ENCODE measurements around the gene CPS1.

The CPS1 gene
- total RNA-seq, result 0.24 to 0.84 reads per million in 2 donors

DNA sequence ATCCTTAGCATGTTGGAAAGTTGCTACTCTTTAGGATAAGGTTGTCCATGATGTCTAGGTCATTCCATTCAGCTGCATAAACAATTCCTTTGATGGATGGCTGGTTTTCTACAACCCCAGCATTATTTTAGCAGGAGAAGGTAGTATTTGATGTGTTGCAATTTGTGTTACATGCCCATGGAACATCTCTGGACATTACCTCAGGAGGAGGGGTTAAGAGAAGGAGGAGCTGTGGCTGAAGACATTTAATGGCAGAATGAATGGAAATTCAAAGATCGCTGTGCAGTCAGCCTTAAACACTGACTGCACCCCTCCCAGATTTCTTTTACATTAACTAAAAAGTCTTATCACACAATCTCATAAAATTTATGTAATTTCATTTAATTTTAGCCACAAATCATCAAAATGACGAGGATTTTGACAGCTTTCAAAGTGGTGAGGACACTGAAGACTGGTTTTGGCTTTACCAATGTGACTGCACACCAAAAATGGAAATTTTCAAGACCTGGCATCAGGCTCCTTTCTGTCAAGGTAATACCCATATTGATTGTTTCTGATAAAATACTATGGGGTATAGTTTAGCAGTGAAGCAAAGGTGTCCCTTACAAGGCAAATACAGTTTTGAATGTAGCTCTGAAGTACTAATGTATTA, at the start of gene CPS1:
TSS of gene CPS1 (plus strand) at position 271 of the 652 bp plus-strand sequence. CDS start at position 406, 135 bp downstream.
- DNase-seq, result no peak

DNA sequence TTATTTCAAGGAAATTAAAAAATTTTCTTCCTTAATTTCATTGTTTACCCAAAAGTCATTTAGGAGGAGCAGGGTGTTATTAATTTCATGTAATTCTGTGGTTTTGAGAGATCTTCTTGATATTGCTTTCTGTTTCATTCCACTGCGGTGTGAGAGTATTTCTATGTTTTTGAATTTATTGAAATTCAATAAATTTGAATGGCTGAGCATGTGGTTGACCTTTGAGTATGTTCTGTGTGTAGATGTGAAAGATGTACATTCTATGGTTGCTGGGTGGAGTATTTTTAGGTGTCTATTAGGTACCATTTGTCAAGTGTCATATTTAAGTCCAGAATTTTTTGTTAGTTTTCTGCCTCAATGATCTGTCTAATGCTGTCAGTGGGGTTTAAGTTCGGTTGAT, 40.5 kb upstream of the CPS1 start:
- DNase-seq, result no peak

DNA sequence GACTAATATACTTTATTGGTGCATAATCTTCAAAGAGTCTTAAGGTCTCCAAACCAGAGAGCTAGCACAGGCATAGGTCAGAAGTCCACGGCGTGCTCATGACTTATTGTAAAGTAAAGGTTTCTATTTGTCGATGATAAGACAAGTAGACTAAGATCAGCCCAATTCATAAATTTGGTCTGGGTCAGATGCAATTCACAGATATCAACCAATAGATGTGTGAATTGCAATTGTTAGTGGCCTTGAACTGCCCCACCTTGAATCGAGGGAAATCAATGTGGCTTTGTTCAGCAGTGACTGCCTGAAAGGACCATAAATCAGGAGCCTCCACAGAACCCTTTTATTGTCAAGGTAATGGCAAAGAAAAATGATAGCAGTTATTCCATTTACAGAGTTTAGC, 39.1 kb upstream of the CPS1 start:
- no peak for DNase-seq

DNA sequence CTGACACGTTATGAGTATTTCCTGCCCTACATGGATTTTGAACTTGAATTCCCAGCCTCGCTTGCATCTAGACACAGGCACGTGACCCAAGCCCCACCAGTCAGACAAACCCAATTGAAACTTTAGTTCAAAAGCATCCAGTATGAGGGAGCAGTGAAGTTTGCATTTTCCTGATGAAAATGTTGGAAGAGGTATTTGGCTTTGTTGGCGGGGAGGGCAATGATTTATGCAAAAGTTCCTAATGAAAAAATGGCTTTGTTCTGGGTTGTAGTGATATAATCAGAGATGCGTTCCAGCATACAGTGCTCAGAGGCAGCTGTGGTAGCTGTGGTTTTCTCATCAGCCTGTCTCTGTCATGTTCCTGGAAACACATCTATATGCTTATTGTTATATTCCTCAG, 36.8 kb upstream of the CPS1 start:
- DNase-seq, result no peak

DNA sequence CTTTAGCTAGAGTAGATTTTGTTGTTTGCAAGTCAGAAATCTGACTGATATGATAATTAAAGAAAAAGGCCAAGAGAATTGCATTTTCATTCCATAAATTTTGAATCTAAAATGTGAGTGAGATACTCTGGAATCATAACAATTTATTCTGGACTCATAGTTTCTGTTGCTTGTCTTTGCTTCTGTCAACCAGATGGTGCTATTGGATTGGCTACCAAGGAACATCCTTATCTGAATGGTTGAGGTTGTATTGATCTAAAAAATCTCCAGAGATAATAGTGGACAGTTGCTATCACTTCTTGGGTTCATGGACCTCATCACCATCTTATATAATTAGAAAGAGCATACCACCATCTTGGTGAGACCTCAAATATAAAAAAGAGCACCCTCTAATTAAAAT, 34.0 kb upstream of the CPS1 start:
- no peak for DNase-seq

DNA sequence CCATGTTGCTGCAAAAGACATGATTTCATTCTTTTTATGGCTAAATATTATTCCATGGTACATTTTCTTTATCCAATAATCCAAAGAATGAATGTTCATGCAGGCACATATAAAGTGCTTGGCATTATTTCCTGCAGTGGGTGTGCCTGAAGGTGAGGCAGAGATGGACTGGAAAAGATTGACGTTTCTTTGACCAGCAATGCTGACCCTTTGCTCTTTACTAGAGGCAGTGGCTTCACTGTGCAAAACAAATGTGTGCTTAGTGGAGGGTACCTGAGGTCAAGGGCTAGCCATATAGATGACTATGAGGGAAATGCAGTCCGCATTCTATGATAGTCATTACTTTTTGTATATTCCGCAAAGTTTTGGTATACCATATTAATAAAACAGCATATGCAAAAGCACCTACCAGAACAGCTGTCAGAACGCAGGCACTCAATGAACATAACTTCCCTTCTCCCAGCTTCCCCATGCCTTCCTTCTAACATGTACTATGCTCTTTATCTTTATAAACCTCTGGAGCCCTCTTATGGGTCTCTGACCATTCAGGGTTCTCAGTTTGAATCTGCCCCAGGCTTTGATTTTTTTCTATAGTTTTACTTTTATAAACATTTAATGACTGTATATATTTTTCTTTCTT, 32.6 kb upstream of the CPS1 start:
- no peak for DNase-seq

DNA sequence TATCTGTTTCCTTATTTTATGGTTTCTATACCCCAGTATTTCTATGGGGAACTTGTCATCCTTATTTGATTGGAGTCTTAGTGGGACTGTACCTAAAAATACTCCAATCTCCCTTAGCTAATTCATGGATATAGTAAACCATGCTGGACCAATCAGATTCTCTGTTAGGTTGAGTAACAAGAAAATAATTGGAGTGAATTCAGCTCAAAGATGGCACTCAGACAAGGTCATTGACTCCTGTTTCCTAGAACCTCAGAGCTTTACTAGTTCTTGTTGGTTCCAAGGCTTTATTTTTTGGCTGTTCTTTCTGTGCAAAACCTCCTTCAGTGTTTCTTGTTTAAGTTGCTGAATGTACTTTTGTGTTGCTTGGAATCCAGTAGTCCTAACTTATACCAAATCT, 31.9 kb upstream of the CPS1 start:
- no peak for DNase-seq

DNA sequence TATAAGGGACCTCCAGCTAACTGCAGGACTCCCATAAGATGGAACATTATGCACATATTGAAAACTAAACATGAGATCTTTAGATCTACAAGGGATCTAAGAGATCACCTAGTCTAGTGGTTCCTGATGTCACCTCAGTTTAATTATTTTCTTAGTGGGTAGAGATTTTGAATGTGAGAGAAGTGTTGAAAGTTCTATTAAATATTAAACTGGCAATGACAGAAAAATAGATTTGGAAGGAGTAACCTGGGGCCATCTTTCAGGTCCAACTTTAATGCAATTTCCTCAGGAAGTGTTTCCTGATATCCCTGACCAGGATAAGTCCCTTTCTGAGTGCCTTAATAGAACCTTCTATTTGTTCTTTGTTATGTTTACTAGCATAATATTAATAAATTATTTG, 29.1 kb upstream of the CPS1 start:
- no peak for DNase-seq

DNA sequence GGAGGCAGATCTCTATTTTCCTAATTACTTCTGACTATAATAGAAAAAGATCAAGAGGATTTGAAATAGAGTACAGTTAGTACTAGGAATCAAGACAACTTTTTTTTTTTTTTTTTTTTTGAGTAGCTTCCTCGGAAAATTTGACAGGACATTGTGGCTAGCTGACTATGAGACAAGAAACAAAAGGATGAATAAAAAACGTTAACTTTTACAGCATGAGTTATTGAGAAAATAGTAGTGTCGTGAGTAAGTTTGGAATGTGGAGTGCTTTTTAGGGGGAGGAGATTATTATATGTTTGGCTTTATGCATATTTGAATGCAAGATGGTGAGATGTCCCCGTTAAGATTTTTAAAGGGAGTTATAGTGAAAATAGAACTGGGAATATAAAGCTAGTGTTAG, 27.7 kb upstream of the CPS1 start:
- DNase-seq, result no peak

DNA sequence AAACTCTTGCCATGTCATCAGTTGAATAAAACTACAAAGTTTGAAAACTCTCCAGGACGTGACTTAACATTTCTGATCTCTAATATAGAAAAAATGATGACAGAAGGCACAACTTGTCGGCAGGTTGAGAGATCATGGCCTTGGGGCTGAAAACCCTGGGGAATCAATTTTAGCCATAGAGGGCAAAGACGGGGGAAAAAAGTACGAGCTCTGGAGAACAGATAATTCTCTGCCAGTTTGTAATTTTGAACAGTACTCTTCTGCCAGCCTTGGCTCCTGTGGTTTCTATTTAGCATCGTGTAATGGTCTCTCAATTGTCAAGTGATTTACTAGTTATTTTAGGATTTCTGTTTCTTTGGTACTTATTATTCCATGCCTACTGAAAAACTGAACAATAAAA, 25.3 kb upstream of the CPS1 start:
- DNase-seq, result no peak

DNA sequence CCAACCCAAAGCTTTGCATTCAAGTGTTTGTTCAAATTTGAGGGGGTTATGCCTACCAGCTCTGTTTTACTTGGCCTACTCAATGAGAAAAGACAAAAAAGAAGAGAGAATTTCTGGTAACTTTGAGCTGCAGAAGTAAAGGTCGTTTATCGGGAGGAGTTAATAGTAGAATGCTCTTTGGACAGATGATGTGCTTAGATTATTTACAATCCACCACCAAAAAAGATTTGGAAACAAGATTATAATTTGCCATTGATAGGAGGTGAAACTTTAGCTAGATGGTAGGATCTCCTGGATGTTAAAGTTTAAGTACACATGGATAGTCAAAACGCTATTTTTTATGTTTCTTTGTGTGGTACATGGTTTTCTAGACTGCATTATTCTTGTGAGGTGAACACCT, 24.9 kb upstream of the CPS1 start:
- no peak for DNase-seq

DNA sequence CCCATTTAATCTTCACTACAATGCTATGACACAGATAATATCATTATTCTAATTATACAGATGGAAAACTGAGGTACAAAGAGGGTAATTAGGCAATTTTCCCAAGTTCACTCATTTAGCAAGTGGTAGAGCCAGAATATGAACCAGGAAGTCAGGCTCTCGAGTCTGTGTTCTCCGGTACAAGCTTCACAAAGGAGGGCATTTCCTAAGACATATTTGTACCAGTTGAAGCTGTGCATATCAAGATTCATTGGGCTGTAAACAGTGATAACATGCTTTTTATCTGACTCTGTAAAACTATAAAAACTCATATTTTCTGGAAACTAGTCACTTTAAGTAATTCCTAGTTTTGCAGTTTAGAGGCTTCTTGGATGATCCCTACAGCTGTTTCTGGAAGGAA, 23.0 kb upstream of the CPS1 start:
- no peak for DNase-seq

DNA sequence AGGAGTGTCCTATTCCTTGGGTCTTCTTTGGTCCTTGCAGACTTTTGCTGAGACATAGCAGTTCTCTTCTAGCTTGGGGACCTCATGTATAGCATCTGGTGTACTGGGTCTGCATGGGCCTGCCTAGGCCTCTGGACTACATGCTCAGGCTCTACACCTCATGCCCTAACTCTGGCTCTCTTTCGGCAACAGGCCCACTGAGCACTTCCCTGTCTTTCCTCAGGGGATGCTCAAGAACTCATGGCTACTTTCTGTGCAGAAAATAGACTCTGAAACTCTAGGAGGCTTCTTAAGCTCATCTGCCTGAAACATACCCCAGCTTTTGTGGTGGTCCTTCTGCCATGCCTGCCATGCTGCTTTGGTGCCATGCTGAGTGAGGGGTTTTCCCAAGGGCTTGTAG, 21.5 kb upstream of the CPS1 start:
- no peak for DNase-seq

DNA sequence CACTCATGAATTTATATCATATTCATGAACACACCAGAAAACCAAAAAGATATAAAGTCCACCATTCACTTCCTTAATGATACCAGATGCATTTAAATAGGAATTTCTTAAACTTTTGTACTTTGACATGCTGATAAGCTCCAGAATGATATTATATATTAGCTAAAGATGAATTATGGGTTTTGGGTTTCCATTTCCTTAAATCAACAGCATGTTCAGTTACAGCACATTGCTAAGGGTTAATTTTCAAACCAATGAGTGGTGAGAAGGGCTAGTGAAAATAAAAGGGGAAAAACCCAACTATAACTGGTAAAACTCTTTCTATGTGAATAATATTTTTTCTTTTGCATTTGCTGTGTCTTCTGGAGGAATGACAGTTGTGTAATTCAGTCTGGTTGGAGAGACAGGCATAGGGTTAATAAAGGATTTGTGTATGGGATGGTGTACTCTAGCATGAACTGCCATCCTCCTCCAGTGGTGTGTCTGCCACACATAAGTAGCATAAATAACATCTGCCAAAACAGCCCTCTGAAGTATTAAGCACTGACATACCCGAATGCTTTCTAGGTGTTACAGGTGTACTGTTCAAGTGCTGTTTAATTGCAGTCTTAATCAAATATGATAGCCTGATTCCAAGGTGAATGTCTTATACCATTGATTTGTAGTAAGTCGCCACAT, 19.3 kb upstream of the CPS1 start:
- DNase-seq, result no peak

DNA sequence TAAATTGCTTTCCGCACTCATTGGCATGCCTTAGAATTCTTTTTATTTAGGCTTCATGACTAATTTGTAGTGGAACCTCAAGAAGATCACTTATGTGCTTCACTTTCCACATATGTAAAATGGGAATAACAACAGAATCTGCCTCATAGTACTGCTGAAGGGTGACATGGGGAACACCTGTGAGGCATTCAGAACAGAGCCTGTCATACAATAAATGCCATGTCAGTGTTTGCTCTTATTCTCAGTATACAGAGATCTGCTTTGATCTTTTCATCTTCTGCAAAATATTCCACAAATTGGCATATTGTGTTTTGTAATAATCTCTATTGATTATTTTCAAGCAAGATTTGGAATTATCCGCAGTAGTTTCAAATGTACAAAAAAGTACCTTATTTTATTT, 17.4 kb upstream of the CPS1 start:
- no peak for DNase-seq

DNA sequence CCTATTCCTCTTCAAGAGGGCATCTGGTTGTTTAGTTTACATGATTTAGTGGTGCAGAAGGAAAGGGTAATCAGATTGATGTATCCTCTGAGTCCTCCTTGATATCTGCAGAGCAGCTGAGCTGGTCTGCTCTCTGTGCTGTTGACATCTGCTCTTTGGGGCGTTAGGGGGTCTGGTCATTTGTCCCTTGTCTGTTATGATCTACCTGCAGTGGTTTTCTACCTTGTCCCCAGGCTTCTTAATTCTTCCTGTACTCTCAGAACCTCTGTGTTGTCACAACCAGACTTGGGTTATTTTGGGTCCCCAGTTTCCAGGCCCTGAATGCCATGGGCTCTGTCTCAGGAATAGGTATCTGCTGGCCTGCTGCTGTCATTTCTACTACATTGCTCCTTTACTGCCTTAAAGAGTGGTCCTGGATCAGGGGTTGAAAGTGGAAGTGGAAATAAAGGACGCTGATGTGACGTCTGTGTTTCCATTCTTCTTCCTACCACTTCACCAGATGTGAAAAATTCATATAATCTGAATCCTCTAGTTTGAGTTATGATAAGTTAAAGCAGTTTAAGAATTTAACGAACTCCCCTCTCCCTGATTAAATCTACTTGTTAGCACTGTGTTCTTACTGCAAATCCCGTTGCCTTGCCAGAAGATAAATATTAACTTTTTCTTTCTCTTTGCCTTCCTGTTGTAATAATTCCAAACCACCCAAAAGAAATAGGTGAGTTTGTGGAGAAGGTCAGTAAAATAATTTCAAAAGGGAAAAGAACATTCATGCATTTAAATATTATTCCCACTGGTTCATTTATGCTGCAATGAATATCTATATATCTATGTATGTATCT, 16.6 kb upstream of the CPS1 start:
- no peak for DNase-seq

DNA sequence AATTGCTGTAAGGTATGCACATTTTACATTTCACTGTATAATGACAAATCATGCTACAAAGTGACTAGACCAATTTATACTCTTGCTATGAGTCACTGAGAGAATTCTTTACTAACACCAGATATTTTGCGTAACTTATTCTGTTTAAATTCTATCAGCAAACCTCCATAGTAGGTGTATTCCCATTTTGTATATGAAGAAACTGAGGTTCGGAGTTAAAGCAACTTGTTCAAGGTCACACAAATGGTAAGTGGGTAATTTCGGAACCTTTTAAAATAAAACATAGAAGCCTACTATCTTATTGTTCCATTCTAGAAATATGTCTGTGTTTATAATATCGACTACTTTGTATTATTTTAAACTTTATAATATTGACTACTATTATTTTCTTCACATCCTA, 15.9 kb upstream of the CPS1 start:
- DNase-seq, result no peak

DNA sequence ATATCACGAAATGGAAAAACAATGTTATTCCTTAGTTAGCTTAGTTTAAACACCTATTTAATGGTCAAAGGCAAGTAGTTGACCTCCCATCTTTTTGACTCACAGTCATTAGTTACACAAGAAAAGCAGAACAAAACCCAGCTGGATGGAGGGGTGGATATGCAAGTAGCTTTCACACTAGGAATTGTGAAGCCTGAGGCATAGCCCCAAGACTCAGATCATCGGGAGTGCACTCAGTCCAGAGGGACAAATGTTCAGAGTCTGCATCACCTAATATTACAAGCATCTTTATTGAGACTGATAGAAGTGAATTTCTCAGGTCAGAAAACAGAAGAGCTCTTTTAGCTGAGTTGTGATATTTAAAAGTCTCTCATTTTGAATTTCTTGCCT, 15.5 kb upstream of the CPS1 start:
- no peak for DNase-seq

DNA sequence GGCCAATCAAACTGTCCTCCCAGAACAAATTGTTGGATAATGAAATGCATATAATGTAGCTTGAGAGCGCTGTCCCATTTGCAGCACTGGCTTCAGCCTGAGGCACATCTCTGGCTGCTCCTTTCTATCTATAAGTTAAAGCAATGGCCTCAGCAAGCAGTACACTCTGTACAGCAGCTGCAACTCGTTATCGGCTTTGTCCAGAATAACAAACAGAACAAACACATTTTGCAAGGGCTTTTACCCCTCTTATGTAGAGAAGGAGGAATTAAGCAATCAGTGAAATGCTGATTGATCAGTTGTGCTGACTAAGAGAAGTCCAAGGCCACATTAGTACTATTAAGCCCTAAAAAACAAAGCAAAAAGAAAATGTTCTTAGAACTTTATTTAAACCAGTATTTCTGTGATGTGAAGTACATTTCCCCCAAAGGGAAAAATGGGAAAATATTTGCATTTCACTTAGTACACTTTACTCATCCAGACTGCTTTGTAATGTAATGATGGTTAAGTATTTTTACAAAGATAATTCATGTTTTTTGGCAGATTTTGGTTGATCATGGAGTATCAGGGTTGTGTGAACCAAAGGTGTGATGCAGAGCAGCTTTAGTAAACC, 15.0 kb upstream of the CPS1 start:
- no peak for DNase-seq

DNA sequence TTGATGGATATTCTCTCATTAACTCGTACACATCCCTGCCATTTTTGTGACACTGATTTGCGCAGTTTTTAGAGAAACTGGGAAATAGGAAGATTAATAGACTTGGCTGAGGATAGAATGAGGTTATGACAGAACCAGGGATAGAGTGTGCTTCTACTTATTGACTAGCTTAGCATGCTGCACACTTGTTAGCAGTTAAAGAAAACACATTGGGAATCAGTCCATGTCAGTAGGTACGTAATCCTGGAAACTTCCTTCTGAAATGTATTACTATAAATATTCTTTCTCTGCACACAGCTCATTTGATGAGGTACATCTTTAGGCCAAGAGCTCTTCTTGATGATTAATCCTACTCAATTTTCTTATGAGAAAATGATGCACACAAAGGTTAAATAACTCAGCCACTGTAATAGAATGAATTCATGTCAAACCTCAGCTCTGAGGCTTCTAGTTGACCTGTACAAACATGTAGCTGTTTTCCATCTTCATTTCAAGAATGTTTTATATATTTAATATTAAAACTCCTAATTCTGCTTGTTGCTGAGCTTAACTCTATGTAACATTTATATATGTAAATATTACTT, 12.3 kb upstream of the CPS1 start:
- no peak for DNase-seq

DNA sequence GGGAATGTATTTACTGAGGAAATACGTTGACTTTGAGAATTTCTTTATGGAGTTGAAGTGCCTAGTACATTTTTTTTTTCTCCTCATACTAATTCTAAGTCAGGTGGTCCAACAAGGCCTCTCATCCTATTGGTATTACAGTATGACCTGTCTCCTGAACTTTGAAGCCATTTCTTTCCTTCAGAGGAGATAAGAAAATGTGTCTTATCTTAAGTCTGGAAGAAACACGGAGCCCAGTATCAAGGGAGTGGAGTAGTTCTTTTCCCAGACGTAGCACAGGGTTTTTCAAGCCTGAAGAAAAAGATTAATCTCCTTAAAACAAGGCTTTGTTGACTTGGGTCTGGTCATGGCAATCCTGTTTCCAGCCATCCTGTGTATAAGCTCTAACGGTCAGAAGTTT, 11.6 kb upstream of the CPS1 start:
- no peak for DNase-seq

DNA sequence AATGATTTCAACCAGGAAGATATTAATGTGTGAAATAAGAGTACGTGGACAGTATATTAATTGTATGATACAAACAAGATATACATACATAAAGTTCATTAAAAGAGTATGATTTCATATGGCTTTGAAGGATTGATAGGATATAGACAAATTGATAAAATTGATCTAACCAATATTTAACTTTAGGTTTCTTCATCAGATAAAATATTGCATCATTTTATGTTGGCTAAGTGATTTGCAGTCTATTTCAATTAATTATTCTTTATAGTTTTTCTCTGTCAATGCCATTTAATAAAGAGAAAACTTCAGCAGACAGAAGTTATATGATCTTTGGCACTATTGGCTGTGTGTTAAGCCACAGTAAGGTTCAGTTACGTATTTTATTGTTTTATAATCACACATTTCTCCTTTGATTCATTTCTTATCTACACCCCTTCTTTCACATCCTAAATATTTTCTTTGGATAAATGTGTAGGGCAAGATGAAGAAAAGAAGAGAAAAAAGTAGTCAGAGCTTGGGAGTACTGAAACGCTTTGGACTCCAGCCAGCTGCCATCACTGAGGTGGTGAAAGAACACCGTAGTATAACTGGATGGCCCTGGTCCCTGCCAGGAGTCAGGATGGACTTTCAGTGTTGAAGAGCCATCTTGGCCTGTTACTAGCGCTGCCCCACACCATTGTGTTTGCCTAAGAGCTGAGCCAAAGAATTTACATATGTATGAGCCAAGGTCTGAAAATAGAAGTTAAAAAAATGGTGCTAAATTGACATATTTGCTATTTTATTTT, 9.8 kb upstream of the CPS1 start:
- no peak for DNase-seq
